A549 (cell line): ENCODE data around the gene NAV2. TPM values are rescaled to one million over a fixed set of nuclear protein-coding genes. Genes with fewer than 3 reads are reported as not detected.

ENCODE experiments used
- ATAC-seq, 2 experiments: fragments of 200-7000 bp in 1 of 2; fragments of >200 bp in 1 of 2; cut with Nextera tagmentation in 1 of 2; cut with Tn5 transposase in 1 of 2; 3 replicates each; pipeline versions ENCODE4 v1.8.0 to v1.9.1; 2018 to 2020; ENCODE audit warnings: mild to moderate bottlenecking in 1 of 2, moderate library complexity in 1 of 2
- CTCF ChIA-PET: fragments of 300-600 bp; sonication (Branson Sonifier 250); formaldehyde crosslinking; extraction: SDS; loops from one replicate; lab custom pipeline; 2021; ENCODE audit warnings: antibody characterized with exemption, inconsistent platforms; lab: Yijun Ruan, JAX
- POLR2A ChIA-PET: fragments of 350-600 bp; formaldehyde crosslinking; extraction: SDS; loops from one replicate; lab custom pipeline; 2021; ENCODE audit warnings: antibody characterized with exemption, inconsistent platforms; lab: Yijun Ruan, JAX
- DNase-seq, 2 experiments: peaks; one replicate each; pipeline versions ENCODE4 v3.0.0 to v3.0.0-alpha.2; 2011 to 2016; ENCODE audit warnings: low read depth in 1 of 2, low spot score in 1 of 2
- FAIRE-seq: peaks from 2 replicates; lab custom pipeline; 2011; peaks lifted over from hg19 to GRCh38; lab: Jason Lieb, UNC
- H3K27ac ChIP-seq, 2 experiments: fragments of >200 bp; sonication (Bioruptor Twin); formaldehyde crosslinking; 3 replicates each; pipeline ENCODE4 v1.5.1; 2016 to 2017
- H3K4me1 ChIP-seq: fragments of >200 bp; sonication (Bioruptor Twin); formaldehyde crosslinking; 3 replicates; pipeline ENCODE4 v1.6.1; 2016
- H3K4me2 ChIP-seq: fragments of >200 bp; sonication (Bioruptor Twin); formaldehyde crosslinking; 3 replicates; pipeline ENCODE4 v1.6.1; 2016
- H3K4me3 ChIP-seq: fragments of >200 bp; sonication (Bioruptor Twin); formaldehyde crosslinking; 3 replicates; pipeline ENCODE4 v1.5.1; 2016
- H3K9me3 ChIP-seq: fragments of >200 bp; sonication (Bioruptor Twin); formaldehyde crosslinking; 3 replicates; pipeline ENCODE4 v1.6.1; 2016
- ATOH8 ChIP-seq: fragments of 250-450 bp; sonication (Bioruptor Pico); IDR thresholded peaks from 2 replicates; pipeline ENCODE4 v1.5.0; 2020; ENCODE audit warnings: low read depth, mild to moderate bottlenecking, moderate library complexity
- CBX8 ChIP-seq: fragments of 200-600 bp; sonication (generic); IDR thresholded peaks from 2 replicates; pipeline ENCODE4 v1.6.1; 2016
- E2F6 ChIP-seq: IDR thresholded peaks from 2 replicates; pipeline ENCODE4 v1.6.1; 2012; ENCODE audit warnings: low read depth, borderline replicate concordance
- EHF ChIP-seq: fragments of 250-450 bp; sonication (Bioruptor Pico); IDR thresholded peaks from 2 replicates; pipeline ENCODE4 v1.5.0; 2020; ENCODE audit warnings: mild to moderate bottlenecking
- EHMT2 ChIP-seq: fragments of 200-600 bp; sonication (generic); IDR thresholded peaks from 2 replicates; pipeline ENCODE4 v1.6.1; 2016; ENCODE audit warnings: antibody characterized with exemption, low read depth, mild to moderate bottlenecking, moderate library complexity
- ELK1 ChIP-seq: fragments of 150-350 bp; IDR thresholded peaks from 2 replicates; pipeline ENCODE4 v1.6.1; 2014; ENCODE audit warnings: low read depth, mild to moderate bottlenecking, low read length
- EP300 ChIP-seq, 2 experiments: fragments of >200 bp; sonication (Bioruptor Twin); formaldehyde crosslinking; IDR thresholded peaks; 2 replicates in 1 of 2; 3 replicates in 1 of 2; pipeline ENCODE4 v1.6.1; 2016 to 2017
- ESRRA ChIP-seq: fragments of 150-350 bp; IDR thresholded peaks from 2 replicates; pipeline ENCODE4 v1.6.1; 2014; ENCODE audit warnings: mild to moderate bottlenecking, low read length, borderline replicate concordance
- FOSB ChIP-seq: fragments of 250-450 bp; sonication (Bioruptor Pico); IDR thresholded peaks from 2 replicates; pipeline ENCODE4 v1.5.0; 2020; ENCODE audit warnings: mild to moderate bottlenecking, moderate library complexity
- HDAC2 ChIP-seq: fragments of 200-600 bp; sonication (generic); IDR thresholded peaks from 2 replicates; pipeline ENCODE4 v1.6.1; 2016
- HES2 ChIP-seq: fragments of >200 bp; sonication (Bioruptor Twin); formaldehyde crosslinking; IDR thresholded peaks from 2 replicates; pipeline ENCODE4 v1.6.1; 2016
- HOXB5 ChIP-seq: fragments of 250-450 bp; sonication (Bioruptor Pico); IDR thresholded peaks from 2 replicates; pipeline ENCODE4 v1.5.0; 2020; ENCODE audit warnings: mild to moderate bottlenecking, moderate library complexity
- KDM1A ChIP-seq: fragments of 200-600 bp; sonication (generic); IDR thresholded peaks from 2 replicates; pipeline ENCODE4 v1.6.1; 2016; ENCODE audit warnings: low read depth, mild to moderate bottlenecking
- MAFK ChIP-seq: fragments of 450-650 bp; IDR thresholded peaks from 2 replicates; pipeline ENCODE4 v1.6.1; 2014; ENCODE audit not compliant: partially characterized antibody
- NFE2L2 ChIP-seq: fragments of 150-350 bp; conservative IDR thresholded peaks from 2 replicates; pipeline ENCODE4 v1.6.1; 2014; ENCODE audit warnings: low read length
- NPAS2 ChIP-seq: fragments of 250-450 bp; sonication (Bioruptor Pico); IDR thresholded peaks from 2 replicates; pipeline ENCODE4 v1.8.0; 2022; ENCODE audit warnings: mild to moderate bottlenecking, moderate library complexity, borderline replicate concordance
- NR3C1 ChIP-seq: fragments of >200 bp; sonication (Bioruptor Twin); formaldehyde crosslinking; IDR thresholded peaks from 3 replicates; pipeline ENCODE4 v1.6.1; 2017
- PBX3 ChIP-seq: IDR thresholded peaks from 2 replicates; pipeline ENCODE4 v1.6.1; 2012
- RARB ChIP-seq: fragments of 250-450 bp; sonication (Bioruptor Pico); IDR thresholded peaks from 2 replicates; pipeline ENCODE4 v1.8.0; 2021; ENCODE audit warnings: mild to moderate bottlenecking, moderate library complexity
- RCOR1 ChIP-seq: fragments of 150-350 bp; IDR thresholded peaks from 2 replicates; pipeline ENCODE4 v1.6.1; 2014; ENCODE audit warnings: antibody characterized with exemption, low read length, low read depth
- ZSCAN20 ChIP-seq: fragments of 250-450 bp; sonication (Bioruptor Pico); IDR thresholded peaks from 2 replicates; pipeline ENCODE4 v1.8.0; 2022; ENCODE audit warnings: mild to moderate bottlenecking, moderate library complexity
- WGBS: methylation state at CpG from one replicate; pipeline ENCODE4 v1.1.6; 2017; ENCODE audit errors: missing lambda C conversion rate; 5-methylcytosine and 5-hydroxymethylcytosine counted together
- polyA plus RNA-seq, 4 experiments: library from polyadenylated mRNA; depleted of rRNA in 3 of 4; stranded (reverse); fragments of >200 nt; fragmentation: RNase III in 1 of 4; extraction: RNeasy Plus Mini Kit Qiagen cat#74134 plus additional on column Dnase treatment in 1 of 4; gene quantifications; 2 replicates in 3 of 4; 3 replicates in 1 of 4; pipeline ENCODE4 v1.2.3, GENCODE V29; 2011 to 2017

The NAV2 gene
- polyA plus RNA-seq, 2 of the 4 experiments (the other 2 are of a cell fraction): 4.9 to 19.8 TPM

- peak in 1 of 2 experiments; percentile 15; a peak in 1 of 5 replicates for TF ChIP-seq EP300 (IDR thresholded peaks at IDR 0.05)
- no peak for TF ChIP-seq KDM1A
- TF ChIP-seq FOSB (CRISPR knock-in tag): no peak
- TF ChIP-seq CBX8: no peak
Observed at GRCh38 chr11:20112291-20113148, 399.9 kb downstream of the NAV2 start (continued).

- FAIRE-seq (no peak), DNase-seq (no peak), ATAC-seq (no peak)
- no peaks in the 10 kb centered on the region for H3K9me3 ChIP-seq
- 90% methylated on average over 5 of the region's 5 CpGs for WGBS
- ChIA-PET POLR2A (interaction anchor here (1.0 to 2.3 kb wide), 4 partner anchors 15 to 161 kb away, joined by 3 to 15 read pairs (median 7); no protein-coding TSS in a partner anchor), CTCF (interaction anchor here (0.9 to 11.7 kb wide), 11 partner anchors 9 to 207 kb away, joined by 3 to 150 read pairs (median 13); no protein-coding TSS in a partner anchor)
- H3K4me2 ChIP-seq: peak overlapping the region; percentile 74
- H3K4me3 ChIP-seq: no peak overlapping the region
- H3K27ac ChIP-seq: peak overlapping the region; percentile 98
- peaks cover 42% of the 10 kb centered on the region for H3K4me1 ChIP-seq
- no peak for TF ChIP-seq NFE2L2
- no peak for TF ChIP-seq CBX8
- no peak for TF ChIP-seq RCOR1
- TF ChIP-seq MAFK: no peak
- TF ChIP-seq ATOH8: no peak
- TF ChIP-seq EHMT2: no peak
- TF ChIP-seq HOXB5 (CRISPR knock-in tag): no peak
- no peak for TF ChIP-seq NR3C1
- TF ChIP-seq FOSB (CRISPR knock-in tag): no peak
- TF ChIP-seq ESRRA: no peak
- TF ChIP-seq NPAS2 (CRISPR knock-in tag): no peak
Observed at GRCh38 chr11:20113149-20113438, 400.5 kb downstream of the NAV2 start.

- Histone ChIP-seq H3K9me3 (no peaks in the 10 kb centered on the region), H3K4me3 (no peak overlapping the region), H3K4me2 (no peak overlapping the region), H3K4me1 (peaks cover 42% of the 10 kb centered on the region), H3K27ac (peak overlapping the region; percentile 30 to 98; a peak in 4 of 6 replicates)
- DNase-seq (no peak), ATAC-seq (no peak), FAIRE-seq (no peak)
- ChIA-PET CTCF (interaction anchor here (0.8 to 11.7 kb wide), 8 partner anchors 9 to 176 kb away, joined by 3 to 150 read pairs (median 29); no protein-coding TSS in a partner anchor), POLR2A (no interaction called here)
- 96% methylated on average over 10 of the region's 10 CpGs for WGBS
- TF ChIP-seq ELK1: no peak
- TF ChIP-seq HDAC2: no peak
- TF ChIP-seq HES2: no peak
- no peak for TF ChIP-seq EHF
- no peak for TF ChIP-seq ZSCAN20
- TF ChIP-seq PBX3: no peak
- no peak for TF ChIP-seq RARB (CRISPR knock-in tag)
- no peak for TF ChIP-seq E2F6
Observed at GRCh38 chr11:20114588-20114987, 402.0 kb downstream of the NAV2 start.
